Uterus (tissue), 4 donors: Measurements from ENCODE around the gene PLOD3. TPM values are rescaled to one million over a fixed set of nuclear protein-coding genes. Genes with fewer than 3 reads are reported as not detected.
A peak's percentile ranks its signal among the peaks of the same experiment; 100 is the strongest.
"Not testable (repeated sequence)": the region's sequence is repeated elsewhere in the genome, so short reads cannot be mapped to it uniquely, and the experiment has no call there.

Experiments used
- DNase-seq, 2 donors: peaks; one replicate each; pipeline ENCODE4 v3.0.0-alpha.2; 2019 to 2020
- H3K27ac ChIP-seq, 2 donors: fragments of 200-600 bp; sonication (generic); 1 replicate in 1 of 2; 2 replicates in 1 of 2; pipeline ENCODE4 v1.5.1; 2016 to 2018
- H3K27me3 ChIP-seq, 2 donors: fragments of 200-600 bp; sonication (generic); one replicate each; pipeline ENCODE4 v1.5.1; 2018 to 2019; ENCODE audit warnings: control low read depth in 1 of 2
- H3K36me3 ChIP-seq, 2 donors: fragments of 200-600 bp; sonication (generic); one replicate each; pipeline ENCODE4 v1.5.1; 2019; ENCODE audit warnings: control low read depth in 1 of 2
- H3K4me1 ChIP-seq, 2 donors: fragments of 200-600 bp; sonication (generic); one replicate each; pipeline ENCODE4 v1.5.1; 2018 to 2019; ENCODE audit warnings: control low read depth in 1 of 2
- H3K4me3 ChIP-seq, 2 donors: fragments of 200-600 bp; sonication (generic); 1 replicate in 1 of 2; 2 replicates in 1 of 2; pipeline ENCODE4 v1.5.1; 2018 to 2019; ENCODE audit warnings: mild to moderate bottlenecking in 1 of 2
- H3K9me3 ChIP-seq, 2 donors: fragments of 200-600 bp; sonication (generic); one replicate each; pipeline ENCODE4 v1.5.1; 2019; ENCODE audit warnings: control low read depth in 1 of 2
- CTCF ChIP-seq, 4 experiments: fragments of 200-600 bp in 2 of 4; fragments of 450-650 bp in 2 of 4; sonication (generic) in 2 of 4; IDR thresholded peaks; one replicate each; pipeline ENCODE4 v1.5.1; 2016 to 2019; ENCODE audit warnings: antibody characterized with exemption in 4 of 4, mild to moderate bottlenecking in 2 of 4, moderate library complexity in 1 of 4
- POLR2A ChIP-seq, 2 donors: fragments of 450-650 bp; IDR thresholded peaks; one replicate each; pipeline ENCODE4 v1.6.1; 2016; ENCODE audit warnings: antibody characterized with exemption in 2 of 2, mild to moderate bottlenecking in 1 of 2, moderate library complexity in 1 of 2
- intact Hi-C: fragments of 100-400 bp; cut with DNase I; formaldehyde crosslinking; loops from one replicate; pipeline ENCODE4 v1.15.1; 2023; ENCODE audit warnings: low total_unique reads
- total RNA-seq, 4 donors: library from RNA; depleted of rRNA in 3 of 4; stranded (reverse); fragments of >200 nt in 3 of 4; gene quantifications; one replicate each; pipeline versions ENCODE4 v1.1.0 to v1.2.4, GENCODE V29; 2014 to 2023
- donor health status: DM: yes; HTN: yes; CAD: no.

Gene PLOD3
- total RNA-seq, 4 donors from 2014 or later = 29.2 to 75.4 (median 34.1) TPM

- intact Hi-C loops = no loop called here
- TF ChIP-seq CTCF (IDR thresholded peaks at IDR 0.05) (no peak), POLR2A (IDR thresholded peaks at IDR 0.05) (no peak)
- no peak overlapping the region for H3K27ac ChIP-seq
These were observed 38.4 kb upstream of the PLOD3 start for GRCh38 chr7:101255796-101256195.

GRCh38 chr7:101253199-101253598 is 35.8 kb upstream of the PLOD3 start:
- DNase-seq, H3K4me1 ChIP-seq, H3K4me3 ChIP-seq, intact Hi-C loops, H3K9me3 ChIP-seq, H3K36me3 ChIP-seq, H3K27ac ChIP-seq, H3K27me3 ChIP-seq: not testable (repeated sequence)

More at GRCh38 chr7:101255796-101256195, 38.4 kb upstream of the PLOD3 start:
- Histone ChIP-seq H3K4me3 (no peak overlapping the region), H3K27me3 (no peaks in the 10 kb centered on the region), H3K36me3 (no peaks in the 10 kb centered on the region), H3K4me1 (peaks cover under 1 to 6% of the 10 kb centered on the region in 2 donors), H3K9me3 (no peaks in the 10 kb centered on the region)
- no peak for DNase-seq

- intact Hi-C loops = no loop called here
- H3K9me3 ChIP-seq = no peaks in the 10 kb centered on the region
- no peaks in the 10 kb centered on the region for H3K36me3 ChIP-seq
- TF ChIP-seq POLR2A (IDR thresholded peaks at IDR 0.05) (peak in 1 of 2 donors; percentile 35), CTCF (IDR thresholded peaks at IDR 0.05) (peak in 1 of 4 experiments; percentile 24)
- H3K4me1 ChIP-seq = peaks cover 6 to 9% of the 10 kb centered on the region in 2 donors
- peak overlapping the region; percentile 62 to 68 for H3K27ac ChIP-seq
- H3K4me3 ChIP-seq = peak overlapping the region; percentile 86 to 96
- peak; percentile 95 to 99 for DNase-seq
- H3K27me3 ChIP-seq = no peaks in the 10 kb centered on the region
These were observed 34.7 kb upstream of the PLOD3 start for GRCh38 chr7:101251871-101252659.

GRCh38 chr7:101250324-101250723 is 32.9 kb upstream of the PLOD3 start:
- no peak overlapping the region for H3K4me3 ChIP-seq
- H3K27me3 ChIP-seq = no peaks in the 10 kb centered on the region
- no peak overlapping the region for H3K27ac ChIP-seq
- H3K4me1 ChIP-seq = peaks cover 6 to 14% of the 10 kb centered on the region in 2 donors
- TF ChIP-seq POLR2A (IDR thresholded peaks at IDR 0.05) (no peak), CTCF (IDR thresholded peaks at IDR 0.05) (no peak)
- DNase-seq = no peak
- H3K9me3 ChIP-seq = no peaks in the 10 kb centered on the region
- intact Hi-C loops = no loop called here
- no peaks in the 10 kb centered on the region for H3K36me3 ChIP-seq

GRCh38 chr7:101248276-101248675 is 30.9 kb upstream of the PLOD3 start:
- no peak for DNase-seq
- H3K27ac ChIP-seq = no peak overlapping the region
- no peaks in the 10 kb centered on the region for H3K36me3 ChIP-seq
- peaks cover 13 to 16% of the 10 kb centered on the region in 2 donors for H3K4me1 ChIP-seq
- TF ChIP-seq POLR2A (IDR thresholded peaks at IDR 0.05) = no peak
- no peak for TF ChIP-seq CTCF (IDR thresholded peaks at IDR 0.05)
- H3K4me3 ChIP-seq = no peak overlapping the region
- H3K27me3 ChIP-seq = no peaks in the 10 kb centered on the region
- H3K9me3 ChIP-seq = no peaks in the 10 kb centered on the region
- intact Hi-C loops = no loop called here
